GM18517 (cell line): Measurements from ENCODE around the gene PPP1R9B.

Experiments used
- ATAC-seq: cut with Tn5 transposase; IDR thresholded peaks from one replicate; pipeline ENCODE4 v1.9.1; 2021; ENCODE audit warnings: mild to moderate bottlenecking, moderate library complexity; ENCODE audit not compliant: unreplicated experiment

The PPP1R9B gene

DNA sequence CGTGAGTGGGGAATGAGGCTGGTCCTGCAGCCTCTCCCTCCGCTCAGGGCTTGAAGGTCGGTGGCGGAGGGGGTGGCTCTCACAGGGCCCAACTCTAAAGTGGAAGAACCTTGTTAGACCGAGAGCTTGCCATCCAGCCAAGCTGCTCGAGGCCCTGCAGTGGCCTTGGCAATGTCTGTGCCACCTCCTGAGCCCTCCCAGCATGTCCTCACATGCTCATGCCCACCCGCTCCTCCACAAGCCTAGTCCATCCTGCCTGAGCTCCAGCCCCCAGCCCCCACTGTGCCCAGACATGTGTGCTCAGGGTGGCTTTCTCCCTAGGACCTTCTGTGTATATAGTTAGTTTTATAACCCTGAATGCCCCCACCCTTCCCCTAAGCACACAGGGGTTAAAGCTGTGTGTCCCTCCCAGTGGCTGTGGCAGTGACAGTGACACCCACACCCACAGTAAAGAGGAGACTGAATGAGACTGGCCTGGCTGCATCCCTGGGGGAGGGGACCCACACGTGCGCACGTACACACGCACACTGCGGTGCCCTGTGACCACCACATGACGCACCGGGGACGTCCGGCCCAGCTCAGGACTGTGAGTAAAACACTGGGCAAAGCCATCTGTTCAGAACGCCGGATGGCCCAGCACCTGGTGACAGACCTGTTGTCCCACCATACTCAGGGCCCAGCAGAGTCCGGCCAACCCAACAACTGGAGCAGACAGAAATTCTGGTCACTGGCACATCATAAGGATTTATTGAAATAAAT is 39.7 kb downstream of the PPP1R9B start:
- no peak for ATAC-seq

DNA sequence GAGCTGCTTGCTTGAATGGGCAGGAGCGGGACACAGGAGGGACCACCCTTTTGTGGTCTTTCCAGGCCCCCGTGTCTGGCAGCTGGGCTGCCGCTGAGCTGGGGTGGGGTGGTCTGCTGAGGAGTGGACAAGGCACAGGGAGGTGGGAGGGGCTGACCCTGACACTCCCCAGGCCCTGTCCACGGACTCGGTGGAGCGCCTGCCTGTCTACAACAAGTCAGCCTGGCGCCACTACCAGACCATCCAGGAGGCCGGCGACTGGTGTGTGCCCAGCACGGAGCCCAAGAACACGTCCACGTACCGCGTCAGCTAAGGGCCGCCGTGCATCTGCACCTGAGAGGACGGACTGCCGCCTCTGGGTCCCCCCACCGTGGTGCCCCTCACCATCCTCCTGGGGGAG is 40.7 kb downstream of the PPP1R9B start:
- no peak for ATAC-seq

DNA sequence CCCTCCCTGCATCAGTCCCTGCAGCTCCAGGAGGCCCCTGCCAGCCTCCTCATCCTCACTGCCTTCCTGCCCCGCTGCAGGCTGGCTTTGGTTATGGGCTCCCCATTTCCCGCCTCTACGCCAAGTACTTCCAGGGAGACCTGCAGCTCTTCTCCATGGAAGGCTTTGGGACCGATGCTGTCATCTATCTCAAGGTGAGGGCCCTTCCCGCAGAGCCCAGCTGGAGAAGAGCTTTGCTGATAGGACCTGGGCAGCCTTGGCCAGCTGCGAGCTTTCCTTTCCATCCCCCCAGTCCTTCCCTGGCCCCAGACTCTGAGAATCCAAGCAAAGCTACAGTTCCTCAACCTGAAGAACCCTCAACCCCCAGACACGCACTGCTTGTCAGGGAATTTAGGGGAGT is 41.3 kb downstream of the PPP1R9B start:
- ATAC-seq: no peak

DNA sequence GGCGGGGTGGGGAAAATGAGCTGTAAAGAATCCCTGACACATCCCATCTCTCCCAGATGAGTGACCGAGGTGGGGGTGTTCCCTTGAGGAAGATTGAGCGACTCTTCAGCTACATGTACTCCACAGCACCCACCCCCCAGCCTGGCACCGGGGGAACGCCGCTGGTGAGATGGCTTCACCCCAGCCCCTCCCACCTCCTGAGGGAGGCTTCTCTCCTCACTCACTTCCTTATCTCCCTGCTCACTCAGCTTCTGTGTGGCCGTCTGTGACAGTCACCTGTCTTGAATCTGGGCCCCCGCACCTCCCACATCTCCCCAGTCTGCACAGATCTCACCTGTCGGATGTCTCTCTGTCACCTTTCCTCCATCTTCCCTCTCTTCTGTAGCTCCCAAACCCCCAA is 41.9 kb downstream of the PPP1R9B start:
- ATAC-seq: no peak

DNA sequence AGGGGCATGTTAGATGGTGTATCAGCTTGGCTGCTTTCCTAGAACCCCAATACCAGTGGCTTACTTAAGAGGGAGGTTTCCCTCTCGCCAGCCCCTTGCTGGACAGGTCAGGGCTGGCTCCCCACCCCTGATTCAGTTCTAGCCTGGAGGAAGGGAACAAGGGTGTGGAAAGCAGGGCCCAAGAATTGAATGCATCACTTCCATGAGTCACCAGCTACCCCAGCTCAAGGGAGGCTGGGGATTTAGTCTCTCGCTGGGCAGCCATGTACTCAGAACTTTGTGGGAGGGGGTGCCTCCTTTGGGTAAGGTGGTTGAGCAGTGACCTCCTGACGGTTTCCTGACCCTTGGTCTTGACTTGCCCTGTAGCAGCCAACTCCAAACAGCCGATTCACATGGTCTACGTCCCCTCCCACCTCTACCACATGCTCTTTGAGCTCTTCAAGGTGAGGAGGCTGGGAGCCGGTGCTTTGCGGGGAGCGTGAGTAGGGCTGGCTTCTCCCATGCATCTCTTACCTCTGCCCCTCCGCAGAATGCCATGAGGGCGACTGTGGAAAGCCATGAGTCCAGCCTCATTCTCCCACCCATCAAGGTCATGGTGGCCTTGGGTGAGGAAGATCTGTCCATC is 42.6 kb downstream of the PPP1R9B start:
- ATAC-seq: no peak

DNA sequence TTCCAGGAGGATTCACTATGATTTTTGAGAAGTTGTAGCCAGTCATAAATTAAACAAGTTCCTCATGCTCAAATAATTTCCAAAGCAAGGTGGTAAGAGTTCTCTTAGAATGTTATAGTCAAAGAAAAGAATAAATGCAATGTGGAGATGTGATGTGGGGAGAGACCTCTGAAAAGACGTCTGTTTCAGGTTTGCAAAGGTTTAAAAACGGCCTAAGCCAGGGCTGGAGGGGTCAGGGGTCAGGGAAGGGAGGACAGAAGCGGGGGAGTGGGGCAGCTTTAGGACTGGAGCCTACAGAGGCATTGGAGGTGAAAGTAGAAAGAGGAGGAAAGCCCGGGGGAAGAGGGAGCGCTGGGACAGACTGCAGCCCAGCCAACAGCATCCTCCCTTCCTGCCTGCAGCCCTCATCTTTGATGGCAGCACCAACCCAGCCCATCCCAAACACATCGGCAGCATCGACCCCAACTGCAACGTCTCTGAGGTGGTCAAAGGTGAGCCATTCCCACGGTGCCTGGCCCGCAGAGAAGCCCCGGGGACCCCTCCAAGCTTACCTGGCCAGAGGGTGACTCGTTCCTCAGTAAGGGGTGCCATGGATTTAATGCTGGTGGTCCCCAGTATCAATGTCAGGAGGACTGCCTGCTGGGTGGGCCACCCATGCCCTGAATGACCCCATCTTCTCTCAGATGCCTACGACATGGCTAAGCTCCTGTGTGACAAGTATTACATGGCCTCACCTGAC is 43.9 kb downstream of the PPP1R9B start:
- no peak for ATAC-seq

DNA sequence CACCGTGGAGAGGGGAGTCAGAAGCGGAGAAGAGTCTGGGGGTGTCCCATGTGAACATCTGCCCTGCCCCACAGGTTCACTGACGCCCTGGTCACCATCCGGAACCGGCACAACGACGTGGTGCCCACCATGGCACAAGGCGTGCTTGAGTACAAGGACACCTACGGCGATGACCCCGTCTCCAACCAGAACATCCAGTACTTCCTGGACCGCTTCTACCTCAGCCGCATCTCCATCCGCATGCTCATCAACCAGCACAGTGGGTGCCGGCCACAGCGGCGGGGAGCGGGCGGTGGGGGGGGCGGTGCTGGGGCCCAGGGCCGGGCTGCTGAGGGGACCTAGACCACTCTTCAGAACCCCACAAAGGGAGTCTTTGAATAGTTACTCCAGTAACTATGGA is 44.7 kb downstream of the PPP1R9B start:
- no peak for ATAC-seq

DNA sequence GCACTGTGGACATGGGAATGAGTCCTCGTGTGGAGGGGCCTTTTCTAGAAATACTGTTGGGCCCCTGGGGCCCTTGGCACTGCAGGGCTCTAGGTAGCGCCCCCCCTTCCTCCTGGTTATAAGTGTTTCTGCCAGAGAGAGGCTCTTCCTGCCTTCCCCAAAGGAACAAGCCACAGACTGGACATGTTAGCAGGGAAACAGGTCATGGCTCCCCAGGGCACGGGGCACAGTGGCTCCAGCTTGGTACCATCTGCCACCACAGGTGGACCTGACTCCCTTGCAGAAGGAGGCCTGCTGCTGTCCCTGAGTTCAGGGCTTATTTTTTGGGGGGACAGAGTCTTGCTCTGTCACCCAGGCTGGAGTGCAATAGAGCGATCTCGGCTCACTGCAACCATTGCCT is 46.5 kb downstream of the PPP1R9B start:
- no peak for ATAC-seq

DNA sequence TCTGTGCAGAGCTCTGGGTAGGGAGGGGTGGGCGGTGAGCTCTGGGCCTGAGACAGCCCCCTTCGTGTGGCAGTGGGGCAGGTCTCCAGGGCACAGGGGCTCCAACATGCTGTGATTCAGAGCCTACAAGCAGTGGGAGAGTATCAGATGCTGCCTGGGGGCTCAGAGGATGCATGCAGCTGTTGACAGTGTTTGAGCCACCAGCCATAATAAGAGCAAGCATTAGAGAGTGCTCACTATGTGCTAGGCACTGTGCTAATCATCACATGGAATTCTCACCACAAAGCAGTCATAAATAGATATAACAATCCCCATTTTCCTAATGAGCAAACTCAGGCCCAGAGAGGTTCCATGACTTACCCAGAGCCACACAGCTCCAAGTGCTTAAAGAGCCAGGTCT is 47.2 kb downstream of the PPP1R9B start:
- ATAC-seq: no peak

DNA sequence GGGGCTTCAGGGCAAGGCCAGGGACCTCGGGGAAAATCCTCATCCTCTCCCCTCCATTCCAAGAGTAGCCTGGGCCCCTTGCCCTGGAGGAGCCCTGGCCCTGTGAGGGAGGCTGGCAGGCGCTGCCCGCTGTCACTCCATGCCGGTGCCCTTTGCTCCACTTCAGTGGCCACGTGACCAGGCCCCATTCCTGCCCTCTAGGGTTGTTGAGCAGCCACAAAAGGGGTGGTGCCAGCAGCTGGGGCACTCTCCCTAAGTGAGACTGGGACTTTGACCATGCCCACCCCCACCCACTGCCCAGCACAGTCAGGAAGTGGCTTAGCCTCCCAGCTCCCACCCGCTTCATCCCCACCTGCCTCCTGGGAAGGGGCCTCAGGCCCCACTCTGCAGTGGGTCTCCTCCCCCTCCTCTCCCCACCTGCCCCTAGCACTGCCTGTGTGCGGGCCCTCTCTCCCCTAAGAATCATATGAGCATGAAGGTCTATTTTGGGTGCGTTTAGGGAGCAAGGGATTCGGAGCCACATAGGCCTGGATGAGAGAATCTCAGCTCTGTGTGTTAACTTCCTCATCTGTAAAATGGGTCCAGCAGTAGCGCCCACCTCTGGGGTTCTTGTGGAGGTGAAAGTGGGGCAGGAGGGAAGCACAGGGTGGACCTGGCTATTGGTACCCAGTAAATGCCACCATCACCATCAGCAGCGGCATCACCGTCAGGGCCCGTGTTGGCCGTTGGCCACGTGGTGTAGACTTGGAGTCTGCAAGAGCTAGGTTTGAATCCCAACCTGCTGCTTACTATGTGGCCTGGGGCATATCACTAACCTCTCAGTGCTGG is 48.1 kb downstream of the PPP1R9B start:
- ATAC-seq: no peak

DNA sequence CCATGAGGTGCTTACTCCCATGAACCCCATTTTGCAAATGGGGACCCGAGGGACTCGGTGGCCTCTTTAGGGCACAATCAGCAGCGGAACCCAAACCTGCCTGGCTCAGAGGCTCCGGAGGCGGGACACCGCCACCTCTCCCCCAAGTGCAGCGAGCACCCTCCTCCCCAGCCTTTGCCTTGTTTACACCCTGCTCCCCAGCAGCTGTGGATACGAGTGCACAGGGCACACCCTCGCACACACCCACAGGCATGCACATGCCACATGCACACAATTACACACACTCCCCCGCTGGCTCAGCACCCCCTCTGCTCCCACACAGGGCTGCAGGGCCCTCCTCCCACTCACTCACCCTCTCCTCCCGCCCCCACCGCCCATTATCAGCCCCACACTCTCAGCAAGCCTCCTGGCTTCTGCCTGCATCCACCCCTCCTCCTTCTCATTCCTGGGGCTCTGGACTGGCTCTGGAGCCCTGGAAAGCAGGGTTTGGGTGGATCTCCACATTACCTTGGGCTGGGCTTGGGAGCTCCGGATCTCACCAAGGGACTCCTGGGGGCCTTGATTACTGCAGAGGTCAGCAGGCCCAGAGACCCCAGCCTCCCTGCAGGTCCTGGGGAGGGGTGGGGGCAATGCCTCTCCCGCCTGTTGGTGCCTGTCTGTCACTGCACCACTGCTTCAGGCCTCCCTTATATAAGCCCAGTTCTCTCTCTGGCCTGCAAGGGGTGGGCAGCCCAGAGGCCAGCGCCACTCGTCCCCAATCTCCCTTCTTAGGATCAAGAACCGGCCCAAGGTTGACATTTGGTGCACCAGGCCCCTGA is 48.9 kb downstream of the PPP1R9B start:
- no peak for ATAC-seq

DNA sequence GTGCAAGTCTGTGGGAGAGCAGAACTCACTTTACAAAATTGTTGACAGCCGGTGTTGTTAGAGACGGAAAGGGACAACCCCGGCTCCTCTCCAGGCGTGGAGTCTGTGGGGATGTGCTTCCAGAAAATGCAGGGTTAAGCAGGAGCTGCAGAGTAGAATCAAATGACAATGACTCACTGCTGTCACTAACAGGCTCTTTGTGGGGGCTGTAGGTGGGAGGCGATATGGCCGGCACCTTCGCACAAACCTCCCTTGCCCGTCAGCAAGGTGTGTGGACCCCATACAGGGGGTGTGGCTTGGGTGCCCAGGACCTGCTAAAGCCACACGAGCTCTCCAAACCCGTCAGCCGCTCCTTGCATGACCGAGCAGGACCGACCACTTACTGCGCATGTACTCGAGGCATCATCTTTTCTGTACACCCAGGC is 49.5 kb downstream of the PPP1R9B start:
- ATAC-seq: no peak

DNA sequence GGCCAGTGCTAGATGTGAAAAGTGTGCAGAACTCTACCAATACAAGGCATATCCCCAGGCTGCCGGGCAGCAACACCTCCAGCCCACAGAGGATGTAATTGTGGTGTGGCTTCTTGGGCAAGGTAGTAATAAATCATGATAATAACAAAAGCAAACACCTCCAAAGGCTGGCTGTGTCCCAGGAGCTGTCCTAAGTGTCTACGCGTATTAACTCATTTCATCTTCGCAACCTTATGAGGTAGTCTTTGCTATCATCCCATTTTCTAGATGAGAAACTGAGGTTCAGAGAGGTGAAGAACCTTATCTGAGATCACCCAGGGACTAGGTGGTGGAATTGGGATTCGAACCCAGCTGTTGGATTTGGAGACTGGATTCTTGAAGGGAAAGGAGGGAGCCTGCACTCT is 50.0 kb downstream of the PPP1R9B start:
- no peak for ATAC-seq

DNA sequence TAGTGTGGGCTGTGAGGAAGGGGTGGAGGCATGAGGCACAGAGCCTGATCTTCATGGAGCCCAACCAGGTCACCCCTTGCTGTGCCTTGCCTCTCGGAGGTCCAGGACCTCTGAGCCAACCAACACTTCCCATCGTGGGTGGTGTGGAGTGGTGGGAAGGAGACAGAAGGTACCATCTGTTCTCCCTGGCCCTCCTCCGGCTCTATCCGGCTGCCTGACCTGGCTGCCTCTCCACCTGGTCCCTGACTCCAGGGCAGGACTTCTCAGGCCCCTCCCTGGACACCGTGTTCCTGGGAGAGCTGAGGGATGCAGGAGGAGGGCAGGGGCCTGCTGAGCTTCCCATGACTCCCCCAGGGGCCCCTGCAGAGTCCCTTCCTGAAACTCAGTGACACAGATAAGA is 51.5 kb downstream of the PPP1R9B start:
- ATAC-seq: no peak

DNA sequence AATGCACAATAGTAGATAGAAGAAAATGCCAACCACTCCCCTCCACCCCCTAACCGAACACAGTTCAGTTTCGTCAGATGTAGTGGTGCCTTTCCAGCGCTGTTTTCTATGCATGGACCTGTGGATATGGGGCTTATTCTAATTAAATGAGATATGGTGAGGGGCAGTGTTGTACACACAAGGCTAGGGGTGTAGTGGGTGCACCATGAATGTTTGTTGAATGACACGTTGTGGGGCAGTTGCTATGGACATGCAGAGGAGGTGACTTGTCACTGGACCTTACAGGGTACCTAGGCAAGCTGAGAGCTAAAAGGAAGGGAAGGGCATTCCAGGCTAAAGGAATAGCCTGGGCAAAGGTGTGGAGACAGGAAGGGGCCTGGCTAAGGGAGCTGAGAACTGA is 51.9 kb downstream of the PPP1R9B start:
- ATAC-seq: no peak

DNA sequence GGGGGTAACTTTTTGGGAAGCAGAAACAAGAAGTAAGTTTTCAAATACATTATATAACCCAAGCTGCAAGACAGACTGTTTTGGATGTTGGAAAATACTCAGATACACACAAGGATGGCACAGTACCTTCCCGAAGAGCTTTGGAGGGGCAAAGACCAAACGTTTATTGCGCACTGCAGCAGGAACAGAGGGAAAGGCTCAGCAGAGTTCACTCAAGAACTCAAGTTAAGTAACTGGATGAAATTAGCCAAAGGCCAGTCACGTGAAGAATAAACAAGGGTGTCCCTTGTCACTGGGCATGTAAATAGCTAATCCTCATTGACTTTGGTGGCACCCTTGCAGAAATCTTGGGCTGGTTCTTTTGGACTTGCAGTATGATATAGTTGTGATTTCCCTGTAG is 52.6 kb downstream of the PPP1R9B start:
- ATAC-seq: no peak

DNA sequence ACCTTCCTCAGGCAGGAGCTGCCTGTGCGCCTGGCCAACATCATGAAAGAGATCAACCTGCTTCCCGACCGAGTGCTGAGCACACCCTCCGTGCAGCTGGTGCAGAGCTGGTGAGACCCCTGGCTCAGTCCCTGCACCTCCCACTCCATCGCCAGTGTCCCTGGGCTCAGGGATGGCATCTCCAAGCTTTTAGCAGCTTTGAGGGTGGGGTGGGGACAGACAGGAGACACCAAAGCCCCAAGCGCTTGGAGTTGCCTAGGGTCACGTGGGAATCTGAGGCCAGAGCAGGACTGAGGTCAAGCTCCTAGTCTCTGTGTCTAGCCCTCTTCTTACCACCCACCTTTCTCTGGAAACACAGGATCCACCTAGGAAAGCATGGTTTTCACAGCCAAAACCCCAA is 53.0 kb downstream of the PPP1R9B start:
- ATAC-seq: no peak

DNA sequence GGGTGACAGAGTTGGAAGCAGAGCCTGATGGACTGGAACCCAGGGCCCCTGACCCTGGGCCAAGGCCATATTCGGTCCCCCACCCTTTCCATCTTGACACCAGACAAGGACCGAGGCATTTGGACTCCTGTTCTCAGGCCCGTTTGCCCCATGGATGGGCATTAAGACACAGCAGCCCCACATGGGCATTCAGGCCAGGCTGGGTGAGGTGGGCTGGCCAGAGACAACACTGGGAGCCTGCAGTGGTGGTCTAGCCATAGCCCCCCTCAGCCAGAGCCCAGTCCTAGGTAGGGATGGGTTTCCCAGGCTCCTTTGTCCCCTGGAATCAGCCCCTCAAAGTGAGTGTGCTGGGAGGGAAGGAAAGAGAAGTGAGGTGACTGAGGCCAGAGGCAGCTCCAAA is 53.7 kb downstream of the PPP1R9B start:
- ATAC-seq: no peak

DNA sequence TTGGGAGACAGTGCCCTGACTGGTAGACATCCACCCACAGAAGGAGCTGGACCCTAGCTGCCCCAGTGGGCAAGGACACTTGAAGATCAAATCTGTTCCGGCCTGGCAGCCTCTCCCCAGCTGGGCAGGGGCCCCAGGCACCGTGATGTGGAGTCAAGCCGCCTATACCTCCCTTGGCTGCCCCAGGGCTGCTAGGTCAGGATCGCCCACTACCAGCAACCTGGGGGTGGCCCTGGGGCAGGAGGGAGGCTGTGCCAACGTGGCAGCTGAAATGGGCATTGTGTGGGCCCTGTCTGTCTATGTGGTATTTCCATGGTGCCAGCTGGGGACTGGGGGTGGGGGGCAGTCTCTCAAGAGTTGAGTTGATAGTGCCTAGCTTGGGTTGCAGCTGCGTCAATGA is 54.4 kb downstream of the PPP1R9B start:
- no peak for ATAC-seq

DNA sequence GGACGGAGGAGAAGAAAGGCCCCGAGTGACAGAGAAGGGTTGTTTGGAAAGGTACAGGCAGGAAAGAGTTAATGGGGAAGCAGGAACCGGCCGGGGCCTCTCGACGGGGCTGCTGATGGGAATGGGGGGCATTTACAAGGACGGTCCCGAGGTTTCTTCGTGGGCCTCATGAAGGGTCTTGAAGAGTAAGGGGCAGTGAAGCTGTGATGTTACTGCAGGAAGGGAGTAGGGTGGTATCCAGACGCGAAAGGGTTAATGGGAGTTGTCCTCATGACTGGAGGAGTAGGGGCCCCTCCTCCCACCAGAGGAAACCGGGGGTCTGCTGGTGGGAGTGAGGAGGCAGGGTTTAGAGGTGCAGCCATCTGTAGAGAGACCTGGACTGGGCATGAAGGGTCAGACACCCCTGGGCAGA is 54.8 kb downstream of the PPP1R9B start:
- no peak for ATAC-seq
